Immature natural killer cell (primary cell): ENCODE data around the gene CIAO2A. TPM values are rescaled to one million over a fixed set of nuclear protein-coding genes. Genes with fewer than 3 reads are reported as not detected.

Experiments
- DNase-seq, 3 donors: peaks; one replicate each; pipeline ENCODE4 v3.0.0; 2022; ENCODE audit warnings: mixed read lengths in 1 of 3
- H3K27ac Mint-ChIP-seq, 6 donors: one replicate each; pipeline ENCODE4 v1.8.0; 2020; ENCODE audit warnings: mixed read lengths in 6 of 6, mild to moderate bottlenecking in 5 of 6, inconsistent platforms in 4 of 6, moderate library complexity in 3 of 6
- H3K27me3 Mint-ChIP-seq, 3 donors: one replicate each; pipeline ENCODE4 v1.8.0; 2020 to 2021; ENCODE audit warnings: low read depth in 3 of 3, mild to moderate bottlenecking in 3 of 3, mixed read lengths in 3 of 3, moderate library complexity in 3 of 3, inconsistent platforms in 1 of 3
- H3K36me3 Mint-ChIP-seq, 3 donors: one replicate each; pipeline ENCODE4 v1.8.0; 2020; ENCODE audit warnings: mixed read lengths in 3 of 3, inconsistent platforms in 2 of 3, mild to moderate bottlenecking in 2 of 3
- H3K4me1 Mint-ChIP-seq, 2 donors: one replicate each; pipeline ENCODE4 v1.8.0; 2020; ENCODE audit warnings: inconsistent platforms in 2 of 2, mild to moderate bottlenecking in 2 of 2, mixed read lengths in 2 of 2, moderate library complexity in 1 of 2
- H3K4me3 Mint-ChIP-seq, 5 donors: one replicate each; pipeline ENCODE4 v1.8.0; 2020; ENCODE audit warnings: mild to moderate bottlenecking in 5 of 5, mixed read lengths in 5 of 5, inconsistent platforms in 3 of 5, moderate library complexity in 3 of 5
- H3K9me3 Mint-ChIP-seq, 6 donors: one replicate each; pipeline ENCODE4 v1.8.0; 2020; ENCODE audit warnings: mild to moderate bottlenecking in 6 of 6, mixed read lengths in 6 of 6, inconsistent platforms in 4 of 6, moderate library complexity in 3 of 6
- polyA plus RNA-seq, 3 donors: library from polyadenylated mRNA; unstranded; fragments of 300-500 nt; fragmentation: Illumina TruSeq; gene quantifications; one replicate each; pipeline ENCODE4 v1.2.3, GENCODE V29; 2021

The CIAO2A gene
- polyA plus RNA-seq, 3 donors from 2014 or later = 67.1 to 168 (median 102) TPM

GRCh38 chr15:64032329-64032728 lies 61.3 kb downstream of the CIAO2A start:
- DNase-seq = peak in 1 of 3 donors; percentile 22
- Mint-ChIP-seq H3K4me1 (peaks cover 6 to 21% of the 10 kb centered on the region in 2 donors), H3K27ac (peak overlapping the region in 3 of 6 donors; percentile 53 to 79 (median 78)), H3K36me3 (no peaks in the 10 kb centered on the region), H3K4me3 (peak overlapping the region in 2 of 5 donors; percentile 14 to 18), H3K9me3 (no peaks in the 10 kb centered on the region), H3K27me3 (peaks cover 0 to 2% (median 0%) of the 10 kb centered on the region in 3 donors)

GRCh38 chr15:64030123-64030522 lies 63.5 kb downstream of the CIAO2A start:
- Mint-ChIP-seq H3K9me3 (no peaks in the 10 kb centered on the region), H3K4me1 (peaks cover 6 to 21% of the 10 kb centered on the region in 2 donors), H3K36me3 (no peaks in the 10 kb centered on the region), H3K27ac (peak overlapping the region in 1 of 6 donors; percentile 70), H3K27me3 (peaks cover 0 to 4% (median 0%) of the 10 kb centered on the region in 3 donors), H3K4me3 (no peak overlapping the region)
- no peak for DNase-seq

GRCh38 chr15:64029633-64030032 lies 64.0 kb downstream of the CIAO2A start:
- H3K27ac Mint-ChIP-seq = peak overlapping the region in 1 of 6 donors; percentile 70
- no peak overlapping the region for H3K4me3 Mint-ChIP-seq
- peaks cover 0 to 4% (median 0%) of the 10 kb centered on the region in 3 donors for H3K27me3 Mint-ChIP-seq
- DNase-seq = no peak
- H3K4me1 Mint-ChIP-seq = peaks cover 6 to 21% of the 10 kb centered on the region in 2 donors
- no peaks in the 10 kb centered on the region for H3K36me3 Mint-ChIP-seq
- no peaks in the 10 kb centered on the region for H3K9me3 Mint-ChIP-seq

- Mint-ChIP-seq H3K9me3 (no peaks in the 10 kb centered on the region), H3K27ac (peak overlapping the region in 2 of 6 donors; percentile 21 to 70), H3K4me3 (no peak overlapping the region), H3K36me3 (no peaks in the 10 kb centered on the region), H3K27me3 (peaks cover 0 to 4% (median 0%) of the 10 kb centered on the region in 3 donors), H3K4me1 (peaks cover 6 to 21% of the 10 kb centered on the region in 2 donors)
- no peak for DNase-seq
These were observed 64.5 kb downstream of the CIAO2A start for GRCh38 chr15:64029110-64029509.

- Mint-ChIP-seq H3K4me3 (no peak overlapping the region), H3K9me3 (no peaks in the 10 kb centered on the region), H3K27ac (peak overlapping the region in 2 of 6 donors; percentile 75 to 76), H3K36me3 (no peaks in the 10 kb centered on the region), H3K4me1 (peaks cover 0 to 9% of the 10 kb centered on the region in 2 donors), H3K27me3 (peaks cover 2% of the 10 kb centered on the region in 3 donors)
- no peak for DNase-seq
These were observed 67.0 kb downstream of the CIAO2A start for GRCh38 chr15:64026591-64026990.

GRCh38 chr15:64024172-64025050 lies 69.2 kb downstream of the CIAO2A start:
- H3K27ac Mint-ChIP-seq = peak overlapping the region in 2 of 6 donors; percentile 10 to 22
- no peaks in the 10 kb centered on the region for H3K4me1 Mint-ChIP-seq
- no peaks in the 10 kb centered on the region for H3K36me3 Mint-ChIP-seq
- peaks cover 2 to 3% (median 2%) of the 10 kb centered on the region in 3 donors for H3K27me3 Mint-ChIP-seq
- no peak for DNase-seq
- no peak overlapping the region for H3K4me3 Mint-ChIP-seq
- H3K9me3 Mint-ChIP-seq = no peaks in the 10 kb centered on the region

GRCh38 chr15:64023220-64023619 lies 70.4 kb downstream of the CIAO2A start:
- Mint-ChIP-seq H3K4me1 (no peaks in the 10 kb centered on the region), H3K36me3 (no peaks in the 10 kb centered on the region)

GRCh38 chr15:64022571-64022970 lies 71.1 kb downstream of the CIAO2A start:
- Mint-ChIP-seq H3K36me3 (no peaks in the 10 kb centered on the region), H3K4me3 (no peak overlapping the region), H3K4me1 (no peaks in the 10 kb centered on the region), H3K9me3 (no peaks in the 10 kb centered on the region), H3K27me3 (peaks cover 2 to 3% (median 2%) of the 10 kb centered on the region in 3 donors), H3K27ac (no peak overlapping the region)
- DNase-seq = no peak

More at GRCh38 chr15:64023220-64023619, 70.4 kb downstream of the CIAO2A start:
- H3K27ac Mint-ChIP-seq = peak overlapping the region in 1 of 6 donors; percentile 24
- H3K4me3 Mint-ChIP-seq = no peak overlapping the region
- peaks cover 2 to 3% (median 2%) of the 10 kb centered on the region in 3 donors for H3K27me3 Mint-ChIP-seq
- no peak for DNase-seq
- no peaks in the 10 kb centered on the region for H3K9me3 Mint-ChIP-seq

Other genes with a start within 250 kb of the CIAO2A start
- gene DAPK2, start 47.4 kb downstream of the CIAO2A start, polyA plus RNA-seq = 1 to 10 TPM; 4.5 to 7.3 (median 5.1) TPM
- gene SNX1, start 2.1 kb upstream of the CIAO2A start, polyA plus RNA-seq = 10 to 100 TPM; 59.4 to 83.6 (median 82.2) TPM
- 1 to 10 TPM in 2 of 3 donors, under 1 TPM in 1; 0.40 to 1.8 (median 1.3) TPM for gene SNX22, start 57.9 kb upstream of the CIAO2A start, polyA plus RNA-seq
- gene PPIB, start 69.2 kb upstream of the CIAO2A start, polyA plus RNA-seq = 100 to 1,000 TPM; 865 to 973 (median 950) TPM